Smooth muscle cell (in vitro differentiated cells): Measurements from ENCODE around the gene TADA2B. TPM values are rescaled to one million over a fixed set of nuclear protein-coding genes. Genes with fewer than 3 reads are reported as not detected.

Source experiments
- DNase-seq: peaks from one replicate; lab custom pipeline; 2025; ENCODE audit not compliant: unreplicated experiment; lab: John Stamatoyannopoulos, UW
- H2AFZ ChIP-seq: fragments of 200-600 bp; sonication (generic); 2 replicates; pipeline ENCODE4 v1.6.0; 2016; ENCODE audit warnings: antibody characterized with exemption, low read depth, mild to moderate bottlenecking
- H3F3A ChIP-seq: fragments of 200-600 bp; sonication (generic); 2 replicates; pipeline ENCODE4 v1.6.0; 2017; ENCODE audit warnings: antibody characterized with exemption, low read depth
- H3K27ac ChIP-seq: fragments of 200-600 bp; sonication (generic); 2 replicates; pipeline ENCODE4 v1.5.1; 2016; ENCODE audit warnings: low read depth, mild to moderate bottlenecking
- H3K27me3 ChIP-seq: fragments of 200-600 bp; sonication (generic); 2 replicates; pipeline ENCODE4 v1.6.1; 2016; ENCODE audit warnings: low read depth, mild to moderate bottlenecking
- H3K36me3 ChIP-seq: fragments of 200-600 bp; sonication (generic); 2 replicates; pipeline ENCODE4 v1.5.1; 2016; ENCODE audit warnings: low read depth
- H3K4me1 ChIP-seq: fragments of 200-600 bp; sonication (generic); 2 replicates; pipeline ENCODE4 v1.5.1; 2016; ENCODE audit warnings: low read depth
- H3K4me2 ChIP-seq: fragments of 200-600 bp; sonication (generic); 2 replicates; pipeline ENCODE4 v1.6.0; 2016; ENCODE audit warnings: mild to moderate bottlenecking
- H3K4me3 ChIP-seq: fragments of 200-600 bp; sonication (generic); 2 replicates; pipeline ENCODE4 v1.5.1; 2016; ENCODE audit warnings: mild to moderate bottlenecking
- H3K79me2 ChIP-seq: fragments of 200-600 bp; sonication (generic); 2 replicates; pipeline ENCODE4 v1.6.0; 2016; ENCODE audit warnings: low read depth, mild to moderate bottlenecking
- H3K9ac ChIP-seq: fragments of 200-600 bp; sonication (generic); 2 replicates; pipeline ENCODE4 v1.6.0; 2016; ENCODE audit warnings: low read depth
- H3K9me3 ChIP-seq: fragments of 200-600 bp; sonication (generic); replicated peaks from 2 replicates; pipeline ENCODE4 v1.5.1; 2016; ENCODE audit warnings: low read depth
- H4K20me1 ChIP-seq: fragments of 200-600 bp; sonication (generic); 2 replicates; pipeline ENCODE4 v1.6.0; 2016; ENCODE audit warnings: low read depth
- CTCF ChIP-seq: fragments of 200-600 bp; sonication (generic); IDR thresholded peaks from 2 replicates; pipeline ENCODE4 v1.5.1; 2017; ENCODE audit warnings: borderline replicate concordance, mild to moderate bottlenecking, antibody characterized with exemption; ENCODE audit not compliant: insufficient read depth, poor library complexity, severe bottlenecking
- WGBS: methylation state at CpG from one replicate; pipeline ENCODE4 v1.1.7; 2016; ENCODE audit warnings: low lambda C conversion rate; 5-methylcytosine and 5-hydroxymethylcytosine counted together
- polyA plus RNA-seq: library from polyadenylated mRNA; unstranded; fragments of >200 nt; fragmentation: Nextera tagmentation; extraction: Ambion mirVana; gene quantifications from 2 replicates; pipeline ENCODE4 v1.2.1, GENCODE V29; 2016
- total RNA-seq: library from RNA; depleted of rRNA; stranded (reverse); fragments of >200 nt; gene quantifications from 2 replicates; pipeline ENCODE4 v1.2.3, GENCODE V29; 2014

Gene TADA2B
- total and polyA plus RNA-seq, 2 experiments from 2014 or later, result 6.3 to 9.1 TPM

- H3K79me2 ChIP-seq, result peaks cover 8% of the 10 kb centered on the region
- no peak overlapping the region for H3K4me2 ChIP-seq
- no peaks in the 10 kb centered on the region for H3K9me3 ChIP-seq
- TF ChIP-seq CTCF, result no peak
- H3K36me3 ChIP-seq, result peaks cover 3% of the 10 kb centered on the region
- H3K27ac ChIP-seq, result no peak overlapping the region
- H2AFZ ChIP-seq, result no peak overlapping the region
- peaks cover 24% of the 10 kb centered on the region for H4K20me1 ChIP-seq
- no peaks in the 10 kb centered on the region for H3K4me1 ChIP-seq
- no peak for DNase-seq
- WGBS, result 97% methylated on average over 10 of the region's 10 CpGs
- no peaks in the 10 kb centered on the region for H3K27me3 ChIP-seq
- no peak overlapping the region for H3K9ac ChIP-seq
- H3F3A ChIP-seq, result peaks cover 3% of the 10 kb centered on the region
- H3K4me3 ChIP-seq, result no peak overlapping the region
Observed at GRCh38 chr4:7055990-7056325, 12.8 kb downstream of the TADA2B start.

GRCh38 chr4:7058792-7059191 lies 15.6 kb downstream of the TADA2B start:
- H3K27ac ChIP-seq, result no peak overlapping the region
- H3K9ac ChIP-seq, result no peak overlapping the region
- H3K36me3 ChIP-seq, result peaks cover 8% of the 10 kb centered on the region
- TF ChIP-seq CTCF, result no peak
- DNase-seq, result no peak
- no peak overlapping the region for H2AFZ ChIP-seq
- peaks cover 11% of the 10 kb centered on the region for H4K20me1 ChIP-seq
- no peaks in the 10 kb centered on the region for H3K27me3 ChIP-seq
- H3K4me2 ChIP-seq, result no peak overlapping the region
- H3K4me3 ChIP-seq, result no peak overlapping the region
- H3F3A ChIP-seq, result peaks cover 3% of the 10 kb centered on the region
- no peaks in the 10 kb centered on the region for H3K4me1 ChIP-seq
- WGBS, result 98% methylated on average over 3 of the region's 3 CpGs
- H3K79me2 ChIP-seq, result peaks cover 4% of the 10 kb centered on the region
- no peaks in the 10 kb centered on the region for H3K9me3 ChIP-seq

- 94% methylated on average over 11 of the region's 11 CpGs for WGBS
Observed at GRCh38 chr4:7059662-7060061, 16.5 kb downstream of the TADA2B start.

More at GRCh38 chr4:7059662-7060061, 16.5 kb downstream of the TADA2B start:
- H3K9ac ChIP-seq, result no peak overlapping the region
- no peaks in the 10 kb centered on the region for H3K4me1 ChIP-seq
- H3K27ac ChIP-seq, result no peak overlapping the region
- no peak overlapping the region for H3K4me3 ChIP-seq
- no peak for DNase-seq
- H4K20me1 ChIP-seq, result peaks cover 17% of the 10 kb centered on the region
- H3K4me2 ChIP-seq, result no peak overlapping the region
- H2AFZ ChIP-seq, result no peak overlapping the region
- H3F3A ChIP-seq, result peaks cover 3% of the 10 kb centered on the region
- no peak for TF ChIP-seq CTCF
- no peaks in the 10 kb centered on the region for H3K27me3 ChIP-seq
- peaks cover 10% of the 10 kb centered on the region for H3K36me3 ChIP-seq
- H3K9me3 ChIP-seq, result no peaks in the 10 kb centered on the region
- peaks cover 7% of the 10 kb centered on the region for H3K79me2 ChIP-seq
